Mucosa of descending colon (tissue), 3 donors: ENCODE data around the gene TNRC6B. TPM values are rescaled to one million over a fixed set of nuclear protein-coding genes. Genes with fewer than 3 reads are reported as not detected.

Experiments used
- ATAC-seq: fragments of 200-7000 bp; cut with Tn5 transposase; one replicate; pipeline ENCODE4 v1.9.1; 2020; ENCODE audit warnings: mild to moderate bottlenecking, moderate library complexity
- DNase-seq, 3 donors: peaks; one replicate each; pipeline ENCODE4 v3.0.0-alpha.2; 2020
- H3K36me3 ChIP-seq: fragments of 200-600 bp; one replicate; pipeline ENCODE4 v1.8.0; 2021; ENCODE audit warnings: low read depth, mild to moderate bottlenecking
- H3K4me1 ChIP-seq: fragments of 200-600 bp; one replicate; pipeline ENCODE4 v1.8.0; 2021; ENCODE audit warnings: low read depth, mild to moderate bottlenecking
- H3K4me3 ChIP-seq: fragments of 200-600 bp; one replicate; pipeline ENCODE4 v1.8.0; 2021; ENCODE audit warnings: mild to moderate bottlenecking
- H3K9me3 ChIP-seq: fragments of 200-600 bp; one replicate; pipeline ENCODE4 v1.8.0; 2021; ENCODE audit warnings: mild to moderate bottlenecking
- intact Hi-C, 2 donors: fragments of 100-400 bp; cut with DNase I in 1 of 2; cut with micrococcal nuclease in 1 of 2; formaldehyde crosslinking; loops; one replicate each; pipeline versions ENCODE4 v1.11.0 to v1.11.1; 2022; cut with DNase I, micrococcal nuclease
- total RNA-seq, 3 donors: library from RNA; stranded (reverse); fragmentation: NEBNext Ultra II Directional in 2 of 3; extraction: Animal tissue kit (Norgen Biotek cat#: 25700) in 2 of 3; gene quantifications; one replicate each; pipeline versions ENCODE4 v1.2.1 to v1.2.4, GENCODE V29; 2021 to 2023
- TF ChIP-seq, protein P1 (sequence below): fragments of 200-600 bp; IDR thresholded peaks from one replicate; pipeline ENCODE4 v1.8.0; 2022; ENCODE audit warnings: antibody characterized with exemption, mild to moderate bottlenecking
- donor health status: DM: no; HTN: no; CAD: no; lungs with moderate emphysema.
- donor health status: DM: no; HTN: no; CAD: no.
- donor health status: DM: no; HTN: yes; CAD: no.

The TNRC6B gene
- total RNA-seq, 3 donors from 2014 or later: 58.6 to 72.9 (median 58.9) TPM

DNA sequence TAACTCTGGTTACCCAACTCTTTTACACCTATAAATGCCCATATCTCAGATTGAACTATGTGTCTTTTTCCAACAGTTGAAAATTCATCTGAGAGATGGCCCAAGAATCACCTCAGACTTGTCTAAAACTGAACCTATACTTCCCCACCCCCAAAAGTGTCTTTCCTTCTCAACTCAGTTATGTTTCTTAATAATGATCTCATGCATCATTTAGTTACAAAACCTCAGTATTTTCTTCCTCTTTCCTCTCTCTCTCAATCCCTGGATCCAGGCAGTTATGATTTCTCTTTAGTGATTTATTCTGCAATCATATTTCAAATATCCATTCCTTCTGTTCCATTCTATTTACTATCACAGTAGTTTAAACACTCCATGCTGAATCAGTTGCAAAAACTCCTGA, 136.3 kb downstream of the TNRC6B start:
- DNase-seq (no peak), ATAC-seq (no peak)
- H3K36me3 ChIP-seq: peaks cover 25% of the 10 kb centered on the region
- H3K4me1 ChIP-seq: peaks cover 10% of the 10 kb centered on the region
- intact Hi-C loops: no loop called here
- no peaks in the 10 kb centered on the region for H3K9me3 ChIP-seq
- TF ChIP-seq, protein P1, sequence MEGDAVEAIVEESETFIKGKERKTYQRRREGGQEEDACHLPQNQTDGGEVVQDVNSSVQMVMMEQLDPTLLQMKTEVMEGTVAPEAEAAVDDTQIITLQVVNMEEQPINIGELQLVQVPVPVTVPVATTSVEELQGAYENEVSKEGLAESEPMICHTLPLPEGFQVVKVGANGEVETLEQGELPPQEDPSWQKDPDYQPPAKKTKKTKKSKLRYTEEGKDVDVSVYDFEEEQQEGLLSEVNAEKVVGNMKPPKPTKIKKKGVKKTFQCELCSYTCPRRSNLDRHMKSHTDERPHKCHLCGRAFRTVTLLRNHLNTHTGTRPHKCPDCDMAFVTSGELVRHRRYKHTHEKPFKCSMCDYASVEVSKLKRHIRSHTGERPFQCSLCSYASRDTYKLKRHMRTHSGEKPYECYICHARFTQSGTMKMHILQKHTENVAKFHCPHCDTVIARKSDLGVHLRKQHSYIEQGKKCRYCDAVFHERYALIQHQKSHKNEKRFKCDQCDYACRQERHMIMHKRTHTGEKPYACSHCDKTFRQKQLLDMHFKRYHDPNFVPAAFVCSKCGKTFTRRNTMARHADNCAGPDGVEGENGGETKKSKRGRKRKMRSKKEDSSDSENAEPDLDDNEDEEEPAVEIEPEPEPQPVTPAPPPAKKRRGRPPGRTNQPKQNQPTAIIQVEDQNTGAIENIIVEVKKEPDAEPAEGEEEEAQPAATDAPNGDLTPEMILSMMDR: no peak
- no peak overlapping the region for H3K4me3 ChIP-seq

DNA sequence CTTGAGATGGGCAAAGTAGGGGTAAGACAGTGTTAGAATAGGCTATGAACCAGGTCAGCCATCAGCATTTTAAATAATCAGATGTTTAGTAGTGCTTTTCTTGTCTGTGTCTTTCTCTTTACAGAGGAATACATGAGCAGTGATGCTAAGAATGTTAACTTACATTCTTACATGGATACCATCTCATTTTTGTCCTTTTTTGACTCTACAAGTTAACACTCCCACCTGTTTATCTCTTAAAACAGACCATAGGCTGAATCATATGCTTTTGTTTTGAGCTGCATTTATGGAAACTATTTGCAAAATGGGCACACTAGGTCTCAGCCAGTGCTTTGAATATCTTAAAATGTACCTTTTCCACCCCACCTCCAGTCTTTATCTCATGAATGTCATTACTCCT, 143.0 kb downstream of the TNRC6B start:
- H3K4me1 ChIP-seq: no peaks in the 10 kb centered on the region
- intact Hi-C loops: no loop called here
- H3K36me3 ChIP-seq: peaks cover 13% of the 10 kb centered on the region
- TF ChIP-seq, protein P1: no peak
- no peaks in the 10 kb centered on the region for H3K9me3 ChIP-seq
- H3K4me3 ChIP-seq: no peak overlapping the region
- ATAC-seq (no peak), DNase-seq (no peak)

DNA sequence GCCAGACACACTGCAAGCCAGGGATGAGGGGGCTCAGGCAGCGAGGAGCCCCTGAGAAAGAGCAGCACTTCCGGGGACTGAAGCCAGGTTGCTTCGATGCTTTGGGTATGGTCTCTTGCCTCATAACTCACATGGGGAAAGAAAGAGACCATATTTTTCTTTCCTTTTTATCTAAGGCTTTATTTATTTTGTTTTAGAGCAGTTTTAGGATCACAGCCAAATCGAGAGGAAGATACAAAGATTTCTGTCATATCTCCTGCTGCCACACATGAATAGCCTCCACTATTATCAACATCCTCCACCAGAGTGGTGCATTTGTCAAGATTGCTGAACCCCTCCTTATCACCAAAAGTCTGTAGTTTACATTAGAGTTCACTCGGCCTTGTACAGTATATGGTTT, 144.3 kb downstream of the TNRC6B start:
- TF ChIP-seq, protein P1: no peak
- peaks cover 6% of the 10 kb centered on the region for H3K36me3 ChIP-seq
- no peaks in the 10 kb centered on the region for H3K9me3 ChIP-seq
- H3K4me3 ChIP-seq: no peak overlapping the region
- no peaks in the 10 kb centered on the region for H3K4me1 ChIP-seq
- ATAC-seq: no peak
- DNase-seq: no peak
- intact Hi-C loops: no loop called here

DNA sequence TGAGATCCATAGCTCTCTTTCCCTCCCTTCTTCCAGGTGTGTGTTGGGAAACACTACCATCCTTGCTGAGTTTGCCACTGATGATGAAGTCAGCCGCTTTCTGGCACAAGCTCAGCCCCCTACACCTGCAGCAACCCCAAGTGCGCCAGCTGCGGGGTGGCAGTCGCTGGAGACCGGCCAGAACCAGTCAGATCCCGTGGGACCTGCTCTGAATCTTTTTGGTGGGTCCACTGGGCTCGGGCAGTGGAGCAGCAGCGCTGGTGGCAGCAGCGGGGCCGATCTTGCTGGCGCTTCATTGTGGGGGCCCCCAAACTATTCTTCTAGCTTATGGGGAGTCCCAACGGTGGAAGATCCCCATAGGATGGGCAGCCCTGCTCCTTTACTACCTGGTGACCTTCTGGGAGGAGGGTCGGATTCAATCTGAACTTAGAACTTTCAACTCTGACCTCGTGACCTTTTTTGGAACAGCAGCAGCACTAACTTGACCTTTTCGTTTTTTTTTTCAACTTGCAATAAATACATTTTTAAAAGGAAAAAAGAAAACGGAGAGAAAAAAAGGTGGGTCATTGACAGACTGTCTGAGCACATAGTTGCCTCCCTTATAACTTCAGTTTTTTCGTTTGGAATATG, 145.2 kb downstream of the TNRC6B start:
- intact Hi-C loops: no loop called here
- no peaks in the 10 kb centered on the region for H3K4me1 ChIP-seq
- ATAC-seq (no peak), DNase-seq (no peak)
- TF ChIP-seq, protein P1: no peak
- H3K4me3 ChIP-seq: no peak overlapping the region
- no peaks in the 10 kb centered on the region for H3K9me3 ChIP-seq
- peaks cover 6% of the 10 kb centered on the region for H3K36me3 ChIP-seq

DNA sequence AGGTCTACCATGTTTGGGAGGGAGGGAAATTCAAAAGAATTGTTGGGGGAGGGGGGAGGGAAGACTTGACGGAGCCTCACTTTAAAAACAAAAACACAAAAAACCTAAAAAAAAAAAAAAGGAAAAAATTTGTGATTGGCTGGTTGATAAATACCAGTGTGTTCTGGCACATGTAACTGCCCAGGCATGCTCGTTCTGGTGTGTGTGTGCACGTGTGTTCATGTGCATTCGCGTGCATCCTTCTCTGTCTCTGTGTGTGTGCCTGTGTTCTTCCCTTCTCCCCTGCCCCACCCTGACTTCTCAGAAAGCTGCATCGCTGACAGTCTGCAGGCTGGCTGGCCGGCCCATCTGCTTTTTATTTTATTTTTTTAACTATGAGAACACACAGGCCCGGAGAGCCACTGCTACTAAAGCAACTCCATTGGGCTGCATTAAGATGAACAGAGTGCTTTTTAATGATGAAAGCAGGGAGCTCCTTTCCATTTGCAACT, 146.0 kb downstream of the TNRC6B start:
- ATAC-seq (peak; percentile 48), DNase-seq (no peak)
- Histone ChIP-seq H3K4me1 (no peaks in the 10 kb centered on the region), H3K36me3 (peaks cover 6% of the 10 kb centered on the region), H3K4me3 (no peak overlapping the region), H3K9me3 (no peaks in the 10 kb centered on the region)
- TF ChIP-seq, protein P1: no peak
- intact Hi-C loops: no loop called here
